HG02884 (cell line): ENCODE results near the gene YDJC.
"Not testable (repeated sequence)": the region's sequence is repeated elsewhere in the genome, so short reads cannot be mapped to it uniquely, and the experiment has no call there.

Source experiments
- ATAC-seq: cut with Tn5 transposase; IDR thresholded peaks from one replicate; pipeline ENCODE4 v1.9.1; 2021; ENCODE audit warnings: mild to moderate bottlenecking, moderate library complexity; ENCODE audit not compliant: unreplicated experiment

YDJC gene, protein sequence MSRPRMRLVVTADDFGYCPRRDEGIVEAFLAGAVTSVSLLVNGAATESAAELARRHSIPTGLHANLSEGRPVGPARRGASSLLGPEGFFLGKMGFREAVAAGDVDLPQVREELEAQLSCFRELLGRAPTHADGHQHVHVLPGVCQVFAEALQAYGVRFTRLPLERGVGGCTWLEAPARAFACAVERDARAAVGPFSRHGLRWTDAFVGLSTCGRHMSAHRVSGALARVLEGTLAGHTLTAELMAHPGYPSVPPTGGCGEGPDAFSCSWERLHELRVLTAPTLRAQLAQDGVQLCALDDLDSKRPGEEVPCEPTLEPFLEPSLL

DNA sequence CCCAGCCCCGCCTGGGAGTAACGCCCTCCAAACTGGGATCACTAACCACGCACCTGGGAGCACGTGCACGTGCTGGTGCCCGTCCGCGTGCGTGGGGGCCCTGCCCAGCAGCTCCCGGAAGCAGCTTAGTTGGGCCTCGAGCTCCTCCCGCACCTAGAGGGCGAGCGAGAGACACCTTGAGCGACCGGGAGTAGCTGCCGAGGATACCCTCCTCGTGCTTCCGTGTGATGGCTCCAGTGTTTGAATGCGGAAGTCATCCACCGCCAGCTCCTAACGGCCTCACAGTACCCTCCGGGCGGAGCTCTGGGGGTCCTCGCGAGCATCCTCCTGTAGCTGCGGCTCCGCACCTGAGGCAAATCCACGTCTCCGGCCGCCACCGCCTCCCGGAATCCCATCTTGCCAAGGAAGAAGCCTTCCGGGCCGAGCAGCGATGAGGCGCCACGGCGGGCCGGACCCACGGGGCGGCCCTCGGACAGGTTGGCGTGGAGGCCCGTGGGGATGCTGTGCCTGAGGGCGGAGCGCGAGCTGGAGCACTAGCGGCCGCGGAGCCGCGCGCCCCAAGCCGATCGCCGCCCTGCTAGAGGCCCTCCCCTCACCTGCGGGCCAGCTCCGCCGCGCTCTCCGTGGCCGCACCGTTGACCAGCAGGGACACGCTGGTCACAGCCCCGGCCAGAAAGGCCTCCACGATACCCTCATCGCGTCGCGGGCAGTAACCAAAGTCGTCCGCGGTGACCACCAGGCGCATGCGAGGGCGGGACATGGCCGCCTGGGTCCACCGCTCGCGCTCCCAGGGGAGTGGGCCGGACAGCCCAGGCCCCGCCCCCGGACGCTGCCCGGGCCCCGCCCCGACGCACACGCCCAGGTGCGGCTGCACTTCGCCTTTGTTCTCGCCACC lies at the start of gene YDJC:
YDJC (minus strand) TSS at position 768 of the 895 bp plus-strand sequence; CDS start at position 760, 8 bp downstream.
- peak; percentile 63 for ATAC-seq

DNA sequence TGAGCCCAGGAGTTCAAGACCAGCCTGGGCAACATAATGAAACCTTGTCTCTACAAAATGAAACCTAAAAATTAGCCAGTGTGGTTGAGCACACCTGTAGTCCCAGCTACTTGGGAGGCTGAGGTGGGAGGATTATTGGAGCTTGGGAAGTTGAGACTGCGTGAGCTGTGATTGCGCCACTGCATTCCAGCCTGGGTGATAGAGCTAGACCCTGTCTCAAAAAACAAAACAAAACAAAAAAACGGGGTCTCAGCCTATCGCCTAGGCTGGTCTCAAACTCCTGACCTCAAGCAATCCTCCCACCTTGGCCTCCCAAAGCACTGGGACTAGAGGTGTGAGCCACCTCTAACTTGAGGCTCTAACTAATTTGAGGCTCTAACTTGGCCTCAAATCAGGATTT lies 49.6 kb upstream of the YDJC start:
- ATAC-seq = no peak

DNA sequence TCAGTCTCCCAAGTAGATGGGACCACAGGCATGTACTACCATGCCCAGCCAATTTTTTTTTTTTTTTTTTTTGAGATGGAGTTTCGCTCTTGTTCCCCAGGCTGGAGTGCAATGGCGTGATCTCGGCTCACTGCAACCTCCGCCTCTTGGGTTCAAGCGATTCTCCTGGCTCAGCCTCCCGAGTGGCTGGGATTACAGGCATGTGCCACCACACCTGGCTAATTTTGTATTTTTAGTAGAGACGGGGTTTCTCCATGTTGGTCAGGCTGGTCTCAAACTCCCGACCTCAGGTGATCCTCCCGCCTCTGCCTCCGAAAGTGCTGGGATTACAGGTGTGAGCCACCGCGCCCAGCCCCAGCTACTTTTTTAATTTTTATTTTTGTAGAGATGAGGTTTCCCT lies 49.0 kb upstream of the YDJC start:
- not testable (repeated sequence) for ATAC-seq

DNA sequence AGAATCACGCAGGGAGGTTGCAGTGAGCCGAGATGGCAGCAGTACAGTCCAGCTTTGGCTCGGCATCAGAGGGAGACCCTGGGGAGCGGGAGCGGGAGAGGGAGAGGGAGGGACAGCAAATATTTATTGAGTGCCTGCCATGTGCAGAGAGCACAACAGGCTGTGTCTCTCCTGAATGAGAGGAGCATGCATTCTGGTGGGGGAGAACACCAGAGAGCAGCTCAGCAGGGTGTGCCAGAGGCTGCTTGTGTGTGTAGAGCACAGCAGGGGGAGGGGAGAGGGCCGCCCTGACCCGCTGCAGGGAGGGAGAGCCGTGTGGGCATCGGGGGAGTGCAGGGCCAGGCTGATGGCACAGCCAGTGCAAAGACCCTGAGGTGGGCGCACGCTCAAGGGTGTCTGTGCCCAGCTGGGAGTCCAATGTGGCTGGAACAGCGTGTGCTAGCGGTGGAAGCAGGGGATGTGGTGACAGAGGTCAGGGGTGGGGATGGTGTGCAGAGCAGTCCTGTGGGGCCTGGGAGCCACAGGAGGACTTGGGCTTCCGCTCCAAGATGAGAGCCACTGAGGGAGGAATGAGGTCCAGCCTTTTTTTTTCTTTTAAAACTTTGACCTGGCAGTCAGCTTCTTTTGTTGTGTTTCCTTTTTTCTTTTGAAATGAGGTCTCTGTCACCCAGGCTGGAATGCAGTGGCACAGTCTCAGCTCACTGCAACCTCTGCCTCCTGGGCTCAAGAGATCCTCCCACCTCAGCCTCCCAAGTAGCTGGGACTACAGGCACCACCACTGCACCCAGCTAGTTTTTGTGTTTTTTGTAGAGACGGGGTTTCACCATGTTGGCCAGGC lies 48.0 kb upstream of the YDJC start:
- ATAC-seq = no peak

DNA sequence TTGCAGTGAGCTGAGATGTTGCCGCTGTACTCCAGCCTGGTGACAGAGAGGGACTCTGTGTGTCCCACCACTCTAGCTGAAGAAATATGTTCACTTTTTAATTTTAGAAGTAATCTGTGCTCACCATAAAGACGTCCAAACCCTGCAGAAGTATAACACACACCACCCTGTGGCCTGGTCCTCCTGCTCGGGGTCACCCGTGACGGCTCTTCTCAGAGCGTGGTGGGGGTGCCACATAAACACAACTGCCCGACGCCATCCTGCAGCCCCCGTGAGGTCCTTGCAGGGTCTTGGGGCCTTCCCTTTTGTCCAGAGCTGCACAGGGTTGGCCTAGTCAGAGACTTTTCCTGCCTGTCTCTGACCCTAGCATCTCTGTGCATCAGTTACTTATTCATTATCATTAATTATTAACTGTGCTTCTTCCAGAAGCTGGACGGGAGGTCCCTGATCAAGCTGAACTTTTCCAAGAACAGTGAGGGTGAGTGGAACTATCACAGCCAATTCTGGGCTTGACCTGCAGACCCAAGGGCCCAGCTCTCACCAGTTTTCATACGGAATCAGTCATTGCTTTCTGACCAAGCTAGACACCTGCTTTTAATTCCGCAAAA lies 44.9 kb upstream of the YDJC start:
- no peak for ATAC-seq

DNA sequence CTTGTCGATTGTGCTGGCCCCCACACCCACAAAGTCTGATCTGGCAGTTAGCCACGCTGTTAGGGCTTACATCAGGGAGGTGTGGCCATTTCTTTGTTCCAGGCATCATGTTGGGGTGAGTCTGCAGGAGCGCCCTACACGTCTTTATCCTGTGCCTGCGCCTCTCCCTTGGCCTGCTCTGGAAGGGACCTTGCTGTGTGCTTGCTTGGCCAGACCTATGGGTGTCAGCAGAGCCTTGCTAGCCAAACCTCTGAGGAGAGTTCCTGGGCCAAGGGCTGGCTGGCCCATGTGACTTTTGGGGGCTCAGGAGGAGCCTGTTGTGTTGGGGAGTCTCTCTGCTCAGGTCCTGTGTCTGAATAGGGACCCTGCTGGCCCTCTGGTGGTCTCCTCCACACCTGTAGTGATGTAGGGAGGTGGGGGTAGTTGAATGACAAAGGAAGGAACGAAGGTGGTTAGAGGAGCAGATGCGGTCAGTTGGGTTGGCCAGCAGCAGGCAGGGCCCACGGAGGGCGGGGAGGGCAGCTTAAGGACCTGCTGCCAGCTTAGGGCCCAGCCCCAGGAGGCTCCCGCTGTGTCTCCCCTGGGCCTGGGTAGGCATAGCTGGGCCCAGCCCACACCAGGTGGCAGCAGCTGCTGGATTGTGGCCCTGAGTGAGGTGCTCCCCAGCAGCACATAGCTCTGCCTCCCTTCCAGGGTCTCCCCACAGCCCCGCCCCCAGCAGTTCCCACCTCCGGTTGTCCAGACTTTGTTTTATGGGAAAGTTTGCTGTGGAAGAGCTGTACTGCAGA lies 43.9 kb upstream of the YDJC start:
- no peak for ATAC-seq

DNA sequence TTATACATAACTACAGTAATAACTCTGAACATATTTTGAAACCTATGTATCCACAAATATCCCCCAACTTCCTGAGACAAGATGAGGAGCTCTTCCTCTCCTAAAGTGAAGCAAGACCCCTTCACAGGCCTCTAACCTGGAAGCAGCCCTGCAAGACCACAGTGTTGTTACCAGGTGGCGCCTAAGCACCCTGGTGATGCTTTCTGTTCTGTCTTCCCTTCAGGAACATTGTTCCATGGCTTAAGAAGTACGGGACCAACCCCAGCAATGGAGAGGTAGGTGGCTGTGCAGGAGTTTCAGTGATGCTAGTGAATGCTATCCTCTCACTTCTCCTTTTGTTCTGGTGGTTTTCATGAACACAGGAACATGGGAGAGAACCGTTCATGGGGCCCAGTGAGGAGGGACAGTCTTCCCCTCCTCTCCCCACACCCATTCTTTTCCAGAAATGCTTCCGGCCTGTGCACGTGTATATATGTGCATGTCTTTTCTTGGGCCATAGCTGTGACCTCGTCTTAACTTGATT lies 42.3 kb upstream of the YDJC start:
- ATAC-seq = no peak

DNA sequence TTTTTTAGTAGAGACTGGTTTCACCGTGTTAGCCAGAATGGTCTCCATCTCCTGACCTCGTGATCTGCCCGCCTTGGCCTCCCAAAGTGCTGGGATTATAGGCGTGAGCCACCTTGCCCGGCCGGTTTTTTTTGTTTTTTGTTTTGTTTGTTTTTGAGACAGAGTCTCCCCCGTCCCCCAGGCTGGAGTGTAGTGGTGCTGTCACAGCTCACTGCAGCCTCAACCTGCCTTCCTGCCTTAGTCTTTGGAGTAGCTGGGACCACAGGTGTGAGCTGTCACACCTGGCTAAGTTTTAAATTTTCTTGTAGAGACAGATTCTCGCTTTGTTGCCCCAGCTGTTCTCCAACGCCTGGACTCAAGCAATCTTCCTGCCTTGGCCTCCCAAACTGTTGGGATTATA lies 39.2 kb upstream of the YDJC start:
- ATAC-seq = no peak

DNA sequence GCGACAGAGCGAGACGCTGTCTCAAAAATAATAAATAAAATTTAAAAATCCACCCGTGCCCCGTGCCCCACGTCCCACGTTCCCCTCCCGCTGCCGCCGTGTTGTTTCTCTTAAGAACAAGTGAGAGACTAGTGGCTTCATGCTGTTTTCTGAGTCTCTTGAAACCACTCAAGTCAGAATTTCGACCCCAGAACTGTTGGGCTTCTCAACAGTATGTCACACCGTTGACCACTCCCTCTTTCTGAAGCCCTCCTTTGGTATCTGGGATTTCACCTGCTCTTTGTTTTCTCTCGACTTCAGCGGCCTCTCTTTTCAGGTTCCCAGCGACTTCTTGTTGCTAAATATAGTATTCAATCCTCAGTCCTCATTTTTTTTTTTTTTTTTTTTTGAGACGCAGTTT lies 37.0 kb upstream of the YDJC start:
- ATAC-seq = no peak

DNA sequence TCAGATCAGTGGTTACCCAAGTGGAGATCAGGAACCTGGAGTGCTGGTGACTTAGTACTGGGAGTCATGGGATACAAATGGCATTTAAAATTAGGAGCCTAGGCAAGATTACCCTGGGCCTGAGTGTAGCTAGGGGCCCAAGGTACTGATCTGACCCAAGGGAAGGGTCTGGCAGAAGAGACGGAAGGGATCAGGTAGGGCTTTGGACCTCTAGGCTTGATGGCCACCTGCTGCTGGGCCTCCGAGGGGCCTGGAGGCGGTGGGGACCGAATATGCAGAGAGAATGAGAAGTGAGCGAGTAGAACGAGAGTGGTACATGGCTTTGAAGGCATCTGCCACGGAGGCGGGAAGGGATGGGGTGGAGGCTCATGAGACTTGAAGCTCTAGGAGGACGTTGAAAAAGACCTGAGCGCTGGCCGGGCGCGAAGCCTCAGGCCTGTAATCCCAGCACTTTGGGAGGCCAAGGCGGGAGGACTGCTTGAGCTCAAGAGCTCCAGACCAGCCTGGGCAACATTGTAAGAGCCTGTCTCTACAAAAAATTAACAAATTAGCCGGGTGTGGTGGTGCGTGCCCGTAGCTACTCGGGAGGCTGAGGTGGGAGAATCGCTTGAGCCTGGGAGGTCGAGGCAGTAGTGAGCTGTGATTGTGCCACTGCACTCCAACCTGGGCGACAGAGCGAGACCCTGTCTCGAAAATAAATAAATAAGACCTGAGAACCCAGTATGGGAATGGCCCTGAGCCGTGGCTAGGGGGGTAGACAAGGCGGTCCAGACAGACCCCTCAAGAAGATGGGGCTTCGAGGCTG lies 35.4 kb upstream of the YDJC start:
- ATAC-seq = no peak

DNA sequence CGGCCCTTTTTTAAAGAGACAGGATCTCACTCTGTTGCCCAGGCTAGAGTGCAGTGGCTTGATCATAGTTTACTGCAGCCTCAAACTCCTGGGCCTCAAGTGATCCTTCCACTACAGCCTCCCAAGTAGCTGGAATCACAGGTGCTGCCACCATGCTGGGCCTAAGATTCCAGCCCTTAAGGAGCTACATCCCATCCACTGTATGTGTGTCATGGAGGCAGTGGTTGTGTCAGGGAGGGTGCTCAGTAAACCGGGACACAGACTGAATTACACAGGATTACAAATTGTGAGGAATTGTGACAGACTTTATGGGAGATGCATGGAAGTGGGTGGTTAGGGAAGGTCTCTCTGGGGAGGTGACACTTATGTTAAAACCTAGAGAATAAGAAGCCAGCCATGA lies 33.9 kb upstream of the YDJC start:
- ATAC-seq = no peak

DNA sequence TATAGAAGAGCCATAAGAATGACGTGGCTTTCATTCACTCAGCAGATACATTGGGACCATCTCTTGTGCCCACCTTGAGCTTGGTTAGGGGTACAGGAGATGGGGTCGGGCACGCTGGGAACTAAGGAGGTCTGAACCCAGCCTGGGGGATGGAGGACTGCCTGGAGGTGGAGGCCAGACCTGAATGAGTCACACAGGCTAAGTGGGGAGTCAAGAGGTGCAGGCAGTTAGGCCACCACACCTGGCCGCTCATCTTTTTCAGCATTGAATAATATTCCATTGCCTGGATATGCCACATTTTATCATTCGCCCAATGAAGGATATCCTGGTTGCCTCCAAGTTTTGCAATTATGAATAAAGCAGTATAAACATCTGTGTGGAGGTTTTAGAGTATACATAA lies 32.2 kb upstream of the YDJC start:
- ATAC-seq = no peak

DNA sequence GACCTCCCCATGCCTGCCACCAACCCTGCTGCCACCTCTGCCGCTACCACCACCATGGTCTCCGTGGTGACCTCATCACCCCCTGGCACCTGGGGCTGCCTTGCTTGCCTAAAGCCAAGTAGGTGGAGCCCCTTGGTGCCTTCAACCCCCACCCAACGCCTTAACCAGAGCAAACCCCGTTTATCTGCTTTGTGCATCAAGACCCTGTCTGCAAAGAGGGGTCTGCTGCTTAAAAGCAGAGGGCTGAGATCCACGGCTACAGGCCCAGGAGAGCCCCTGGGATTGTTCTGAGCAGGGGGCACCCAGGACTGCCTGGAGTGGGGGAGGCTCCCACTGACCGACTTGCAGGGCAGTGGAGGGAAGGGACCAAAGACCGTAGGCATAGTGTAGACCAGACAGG lies 31.1 kb upstream of the YDJC start:
- no peak for ATAC-seq

DNA sequence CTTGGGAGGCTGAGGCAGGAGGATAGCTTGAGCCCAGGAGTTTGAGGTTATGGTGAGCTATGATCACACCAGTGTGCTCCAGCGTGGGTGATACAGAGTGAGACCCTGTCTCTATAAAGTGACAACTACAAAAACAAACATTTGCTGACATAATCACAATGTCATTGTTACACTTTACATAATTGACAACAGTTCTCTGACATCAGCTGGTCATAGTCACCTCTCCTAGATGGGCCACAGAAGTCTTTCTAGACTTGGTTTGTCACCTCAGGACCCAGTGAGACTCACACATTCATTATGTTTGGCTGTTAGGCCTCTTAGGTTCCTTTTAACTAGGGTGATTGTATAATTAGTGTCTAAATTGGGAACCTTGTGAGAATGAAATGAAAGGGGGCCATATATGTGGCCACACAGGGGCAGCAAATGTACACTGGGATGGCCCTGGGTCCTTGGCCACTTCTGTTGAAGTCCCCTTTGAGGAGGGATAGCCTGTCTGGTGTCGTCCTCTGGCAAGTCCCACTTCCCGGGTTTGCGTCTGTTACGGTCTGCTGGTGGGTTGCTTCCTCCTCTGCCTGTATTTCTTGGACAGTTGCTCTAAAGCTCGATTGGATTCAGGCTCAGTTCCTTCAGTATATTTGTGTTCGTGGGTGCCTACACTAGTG lies 30.2 kb upstream of the YDJC start:
- no peak for ATAC-seq

DNA sequence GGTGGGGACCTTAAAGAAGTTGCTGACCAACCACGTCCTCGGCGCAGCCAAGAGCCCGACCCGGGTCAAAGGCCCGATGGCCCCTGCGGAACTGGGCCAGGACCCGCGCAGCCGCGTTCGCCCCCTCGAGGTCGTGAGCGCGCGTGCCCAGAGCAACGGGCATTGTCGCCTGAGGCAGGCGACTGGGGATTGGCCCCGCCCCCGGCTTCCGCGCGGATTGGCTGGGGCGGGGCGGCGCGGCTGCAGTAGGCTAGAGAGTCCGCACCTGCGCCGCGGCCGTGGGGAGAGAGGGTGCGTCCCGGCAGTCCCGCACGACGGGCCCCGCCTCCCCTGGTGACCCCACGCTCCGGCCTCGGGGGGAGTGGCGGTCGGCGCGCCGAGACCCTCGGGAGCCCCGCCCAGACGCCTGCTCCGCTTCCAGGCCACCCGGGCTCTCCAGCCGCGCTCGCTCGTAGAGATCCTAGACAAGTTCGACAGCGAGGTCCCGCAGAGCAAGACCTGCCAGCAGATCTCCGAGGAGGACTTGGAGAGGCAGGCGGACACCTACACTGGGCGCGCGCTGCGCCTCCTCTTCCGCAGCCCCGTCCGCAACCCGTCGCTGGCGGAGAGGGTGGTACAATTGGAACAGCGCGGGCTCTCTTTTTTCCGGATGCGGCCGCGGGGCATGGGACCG lies 27.7 kb upstream of the YDJC start:
- no peak for ATAC-seq

DNA sequence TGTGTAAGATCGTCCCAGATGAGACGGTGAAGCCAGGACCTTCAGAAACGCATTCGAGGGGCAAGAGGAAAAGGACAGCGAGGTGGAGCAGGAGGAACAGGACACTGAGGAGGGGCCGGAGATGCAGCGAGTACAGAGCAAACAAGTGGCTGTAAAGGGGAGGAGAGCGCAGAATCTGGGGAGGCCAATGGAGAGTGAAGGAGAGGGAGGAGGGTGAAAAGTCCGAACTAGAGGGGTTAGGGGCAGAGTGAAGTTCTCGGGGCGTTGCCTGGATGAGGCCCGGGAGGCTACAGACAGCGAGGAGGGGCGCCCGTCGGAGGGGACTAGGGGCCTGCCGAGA lies 27.2 kb upstream of the YDJC start:
- no peak for ATAC-seq

DNA sequence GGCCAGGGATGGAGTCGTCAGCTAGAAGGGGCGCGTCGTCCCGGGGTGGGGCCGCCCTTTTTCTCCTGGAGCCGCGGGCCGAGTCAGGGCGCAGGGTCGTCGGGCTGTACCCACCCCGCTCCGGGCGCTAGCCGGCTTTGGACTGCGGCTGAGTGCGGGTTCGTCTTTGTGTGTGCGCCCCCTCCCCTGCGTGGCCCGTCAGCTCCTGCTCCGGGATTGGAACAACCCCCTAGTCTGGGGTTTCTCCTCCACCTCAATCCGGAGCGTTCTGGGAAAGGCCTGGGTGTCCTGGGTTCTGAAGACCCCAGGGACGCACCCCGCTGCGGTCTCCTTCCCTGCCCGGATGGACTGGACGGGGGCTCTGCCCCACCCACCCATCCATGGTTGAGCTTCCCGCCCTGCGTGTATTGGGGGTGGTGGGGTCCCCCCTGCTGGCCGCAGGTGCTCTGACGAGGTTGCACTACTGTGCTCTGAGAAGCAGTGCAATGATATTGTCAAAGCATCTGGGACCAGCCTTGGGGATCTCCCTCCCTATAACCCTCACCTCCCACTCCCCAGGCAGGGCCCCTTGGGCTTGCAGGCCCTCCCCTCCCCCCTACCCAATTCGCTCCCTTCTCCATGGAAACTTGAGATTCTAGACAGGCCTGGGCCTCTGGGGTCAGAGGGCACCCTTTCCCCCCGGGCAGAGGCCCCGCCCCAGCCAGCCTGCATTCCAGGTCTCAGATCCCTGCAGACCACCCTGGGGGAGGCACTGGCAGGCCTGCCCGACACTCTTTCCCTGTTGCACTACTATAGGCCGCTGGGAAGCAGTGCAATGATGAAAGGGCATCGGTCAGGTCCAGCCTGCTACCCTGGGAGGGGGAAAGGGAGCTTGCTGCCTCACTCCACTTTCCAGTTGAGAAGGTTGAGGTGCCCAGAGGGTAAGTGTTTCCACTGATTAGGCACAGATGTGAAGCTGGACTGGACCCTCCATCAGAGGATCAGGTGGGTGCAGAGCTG lies 23.0 kb upstream of the YDJC start:
- no peak for ATAC-seq
